Hematopoietic multipotent progenitor cell treated with erythropoietin and hydrocortisone succinate and interleukin-3 and kit ligand, for 15 days (in vitro differentiated cells): ENCODE results near the gene NOS1AP.

Source experiments
- DNase-seq: peaks from one replicate; pipeline ENCODE4 v3.0.0-alpha.2; 2015; ENCODE audit warnings: low spot score

Gene NOS1AP

GRCh38 chr1:162090378-162090777, 20.9 kb downstream of the NOS1AP start:
- no peak for DNase-seq

GRCh38 chr1:162091681-162092524, 22.4 kb downstream of the NOS1AP start:
- no peak for DNase-seq

DNA sequence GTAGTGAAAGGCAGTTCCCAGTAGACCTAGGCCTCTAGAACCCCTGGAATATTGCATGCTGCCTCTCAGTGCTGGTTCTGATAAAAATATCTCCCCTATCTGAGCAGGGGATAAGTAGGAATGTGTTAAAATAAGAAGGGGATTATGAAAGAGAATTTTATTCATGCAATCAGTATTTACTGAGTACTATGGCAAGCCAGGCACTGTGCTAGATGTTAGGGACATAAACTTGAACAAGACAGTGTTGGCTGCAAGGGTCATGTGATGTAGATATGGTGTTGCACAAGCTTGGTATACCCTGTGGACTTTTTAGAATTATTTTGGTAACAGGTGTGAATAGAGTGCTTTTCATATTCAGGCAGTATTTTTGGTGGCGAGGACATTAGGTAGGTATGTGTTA, 23.6 kb downstream of the NOS1AP start:
- DNase-seq, result no peak

DNA sequence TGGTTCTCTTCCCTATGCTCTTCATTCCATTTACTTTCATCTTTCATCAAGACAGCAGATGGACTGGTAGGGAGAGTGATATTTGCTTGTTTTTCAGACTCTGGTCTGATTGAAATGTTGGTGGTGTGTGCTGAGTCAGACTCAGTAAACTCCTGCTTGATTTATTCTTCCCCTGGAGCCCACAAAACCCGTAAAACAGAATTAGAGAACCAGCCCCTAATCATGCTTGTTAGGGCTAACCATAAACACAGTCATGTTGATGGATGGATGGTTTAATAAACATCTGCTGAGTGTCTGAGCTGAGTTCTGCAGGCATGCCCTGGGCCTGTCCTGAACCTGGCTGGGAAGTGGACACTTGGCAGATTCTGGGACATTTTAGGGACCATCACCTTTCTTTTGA, 24.8 kb downstream of the NOS1AP start:
- DNase-seq, result no peak

DNA sequence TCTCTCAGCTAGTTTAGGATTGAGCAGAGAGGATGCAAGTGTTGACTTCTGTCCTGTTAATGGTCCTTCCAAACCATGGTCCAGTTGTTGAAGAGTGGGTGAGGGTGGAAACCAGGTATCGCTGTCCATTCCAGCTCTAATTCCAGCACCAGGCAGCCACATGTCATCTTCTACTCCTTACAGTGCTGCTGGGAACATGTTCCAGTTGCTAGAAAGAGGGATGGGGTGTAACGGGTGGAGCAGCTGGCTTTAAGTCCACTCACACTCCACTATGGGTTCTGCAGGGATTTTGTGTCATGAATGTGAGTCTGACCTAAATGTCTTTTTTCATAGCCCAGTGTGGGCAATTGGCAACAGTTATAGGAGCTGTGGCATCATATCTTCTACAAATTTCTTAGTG, 25.2 kb downstream of the NOS1AP start:
- no peak for DNase-seq

DNA sequence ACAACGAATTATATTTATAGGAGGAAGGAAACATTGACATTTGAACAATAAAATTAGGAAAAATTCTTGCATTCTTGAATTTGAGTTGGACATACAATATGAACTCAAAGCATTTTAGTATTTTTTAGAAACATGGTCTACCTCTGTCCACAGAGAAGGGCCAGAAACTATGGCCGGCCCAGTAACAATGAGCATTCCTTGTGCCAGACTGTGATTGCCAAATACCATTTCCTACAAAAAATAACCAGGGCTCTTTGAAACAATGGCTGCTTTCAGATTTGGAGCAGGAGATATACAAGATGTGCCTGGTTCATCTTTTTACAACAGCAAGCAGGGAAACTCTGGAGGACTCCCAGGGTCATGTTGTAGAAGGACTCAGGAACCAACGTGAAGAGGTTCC, 38.4 kb downstream of the NOS1AP start:
- DNase-seq, result no peak

- no peak for DNase-seq
Observed at GRCh38 chr1:162108426-162108825, 38.9 kb downstream of the NOS1AP start.

DNA sequence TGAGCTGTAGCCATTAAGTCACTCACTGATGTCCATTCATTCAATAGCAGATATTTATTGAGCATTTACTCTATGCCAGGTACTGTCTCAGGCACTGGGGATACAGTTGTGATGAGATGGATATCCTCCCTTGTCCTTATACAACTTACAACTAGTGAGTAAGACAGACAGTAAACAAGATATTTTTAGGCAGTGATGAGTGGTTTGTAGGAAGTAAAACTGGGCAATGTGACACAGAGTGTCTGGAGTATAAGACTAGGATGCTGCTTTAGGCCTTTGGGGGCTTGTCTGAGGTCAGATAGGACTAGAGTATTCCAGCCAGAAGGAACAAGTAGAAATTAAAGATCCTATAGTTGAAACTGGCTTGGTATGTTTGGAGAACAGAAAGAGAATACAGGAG, 41.4 kb downstream of the NOS1AP start:
- DNase-seq, result no peak

DNA sequence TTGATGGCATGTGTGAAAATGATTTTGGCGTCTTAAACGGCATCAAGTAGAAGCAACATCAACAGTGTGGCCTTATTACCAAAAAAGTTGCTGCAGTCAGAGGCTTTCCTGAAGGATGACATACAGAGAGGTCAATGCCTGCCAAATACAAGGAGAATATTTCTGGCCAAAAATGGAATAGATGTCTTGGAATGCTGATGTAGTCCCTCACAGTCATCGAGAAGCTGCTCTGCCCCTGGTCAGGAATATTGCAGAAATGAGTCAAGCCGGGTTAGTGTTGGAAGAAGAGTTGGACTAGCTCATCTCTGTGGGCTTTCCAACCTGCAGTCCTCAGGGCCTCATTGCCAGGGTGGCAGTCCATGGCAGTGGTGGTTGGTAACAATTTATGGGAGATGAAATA, 42.1 kb downstream of the NOS1AP start:
- no peak for DNase-seq

GRCh38 chr1:162113419-162113818, 43.9 kb downstream of the NOS1AP start:
- DNase-seq, result no peak

- no peak for DNase-seq
Observed at GRCh38 chr1:162117039-162117774, 47.7 kb downstream of the NOS1AP start.

DNA sequence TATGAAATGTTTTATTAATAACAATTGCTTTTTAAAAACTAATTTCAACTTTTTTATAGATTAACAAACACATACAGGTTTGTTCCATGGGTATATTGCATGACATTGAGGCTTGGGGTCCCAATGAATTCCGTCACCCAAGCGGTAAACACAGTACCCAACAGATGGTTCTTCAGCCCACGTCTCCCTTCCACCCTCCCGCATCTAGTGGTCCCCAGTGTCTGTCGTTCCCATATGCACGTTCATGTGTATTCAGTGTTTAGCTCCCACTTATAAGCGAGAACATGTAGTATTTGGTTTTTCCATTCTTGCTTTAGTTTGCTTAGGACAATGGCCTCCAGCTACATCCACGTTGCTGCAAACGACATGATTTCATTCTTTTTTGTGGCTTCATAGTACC, 48.6 kb downstream of the NOS1AP start:
- no peak for DNase-seq

- DNase-seq, result no peak
Observed at GRCh38 chr1:162128693-162129356, 59.3 kb downstream of the NOS1AP start.

DNA sequence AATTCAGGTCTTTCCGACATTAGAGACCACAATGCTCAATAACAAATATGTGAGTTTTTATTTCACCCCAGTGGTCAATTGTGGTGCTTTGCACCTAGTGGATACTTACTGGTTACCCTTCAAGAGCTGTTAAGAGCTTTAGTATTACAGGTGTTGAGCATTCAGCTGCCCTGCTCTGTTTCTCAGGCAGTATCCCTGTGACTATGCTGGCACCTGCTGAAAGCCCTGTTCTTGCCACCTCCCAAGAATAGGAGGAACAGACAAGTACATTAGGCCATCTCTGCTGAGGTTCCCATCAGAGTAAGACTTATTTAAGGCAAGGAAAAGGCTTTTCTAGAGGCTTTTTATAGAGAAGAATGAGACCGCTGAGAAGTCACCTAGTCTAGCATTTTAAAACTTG, 60.8 kb downstream of the NOS1AP start:
- no peak for DNase-seq

DNA sequence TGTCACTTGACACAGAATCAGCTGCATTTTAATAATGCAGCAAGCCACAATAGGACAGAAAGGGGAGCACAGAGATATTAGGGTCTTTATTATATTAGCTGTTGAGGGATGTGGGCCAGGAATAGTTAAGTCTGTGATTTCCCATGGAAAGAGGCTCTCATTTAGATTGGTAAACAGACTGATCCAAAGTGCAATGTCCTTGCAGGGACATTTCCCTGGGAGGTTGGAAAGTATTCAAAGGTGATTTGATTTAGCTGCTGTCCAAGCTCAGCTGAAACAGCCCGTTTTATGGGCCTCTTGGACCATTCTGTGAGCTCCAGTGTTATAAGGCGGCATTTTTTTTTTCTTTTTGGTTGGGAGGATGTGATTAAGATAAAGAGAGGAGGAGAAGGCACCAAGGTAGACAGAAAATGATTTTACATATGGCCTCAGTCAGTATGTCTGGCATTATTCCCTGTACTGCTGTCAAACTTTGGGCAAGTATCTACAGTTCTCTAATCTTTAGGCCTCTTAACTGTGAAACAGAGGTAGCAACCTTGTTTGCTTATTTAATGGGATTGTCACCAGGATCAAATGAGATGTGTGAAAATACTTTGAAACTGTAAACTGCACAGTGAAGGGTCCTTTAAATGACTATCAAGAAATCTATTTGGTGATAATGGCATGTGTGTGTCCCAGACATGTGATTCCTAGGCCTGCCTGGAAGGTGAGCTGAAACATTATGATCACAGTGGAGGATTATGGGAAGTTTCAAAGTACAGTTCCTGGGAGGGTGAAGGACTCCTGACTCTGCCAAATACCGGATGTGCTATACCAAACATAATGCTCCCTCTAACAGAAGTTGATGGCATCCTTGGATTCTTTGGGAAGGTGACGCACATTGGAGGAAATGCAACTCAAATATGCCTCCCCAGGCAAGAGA, 62.2 kb downstream of the NOS1AP start:
- no peak for DNase-seq

- DNase-seq, result no peak
Observed at GRCh38 chr1:162133566-162133965, 64.1 kb downstream of the NOS1AP start.

DNA sequence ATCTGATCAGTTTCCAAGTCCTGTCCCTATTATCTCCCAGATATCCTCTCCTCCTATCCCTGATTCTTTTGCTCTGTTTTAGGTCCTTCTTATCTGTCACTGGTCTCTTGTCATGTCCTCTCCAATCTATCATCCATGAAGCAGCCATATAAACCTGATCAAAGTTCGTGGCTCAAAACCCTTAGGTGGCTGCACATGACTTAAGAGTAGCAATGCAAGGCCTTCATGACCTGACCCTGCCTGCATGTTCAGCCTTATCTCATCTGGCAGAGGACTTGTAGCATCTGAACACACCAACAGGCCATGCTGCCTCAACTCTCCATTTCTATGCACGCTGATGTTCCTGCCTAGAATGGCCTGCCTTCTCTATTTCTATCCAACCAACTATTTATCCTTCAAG, 65.2 kb downstream of the NOS1AP start:
- no peak for DNase-seq

DNA sequence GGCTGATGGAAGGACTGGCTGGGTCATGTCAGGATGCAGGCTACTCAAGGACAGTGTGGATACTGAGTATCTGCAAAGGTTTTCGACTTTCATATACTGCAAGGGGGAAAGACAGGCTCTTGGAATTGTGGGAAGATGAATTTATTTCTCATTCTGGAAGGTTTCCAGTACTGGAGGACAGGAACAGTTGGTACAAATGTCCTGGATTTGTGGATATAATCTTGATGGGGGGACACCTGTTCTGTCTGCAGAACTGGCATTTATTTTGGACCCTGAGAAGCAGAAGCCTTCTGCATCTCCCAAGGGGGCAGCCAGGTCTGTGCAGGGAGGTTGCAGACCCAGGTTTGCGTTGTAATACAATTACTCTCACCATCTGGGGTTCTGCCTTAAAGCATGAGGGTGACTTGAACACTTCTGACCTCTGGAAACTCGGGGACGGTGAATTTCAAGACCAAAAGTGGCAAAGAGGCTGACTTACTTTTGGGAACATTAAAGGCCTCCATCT, 65.8 kb downstream of the NOS1AP start:
- no peak for DNase-seq

DNA sequence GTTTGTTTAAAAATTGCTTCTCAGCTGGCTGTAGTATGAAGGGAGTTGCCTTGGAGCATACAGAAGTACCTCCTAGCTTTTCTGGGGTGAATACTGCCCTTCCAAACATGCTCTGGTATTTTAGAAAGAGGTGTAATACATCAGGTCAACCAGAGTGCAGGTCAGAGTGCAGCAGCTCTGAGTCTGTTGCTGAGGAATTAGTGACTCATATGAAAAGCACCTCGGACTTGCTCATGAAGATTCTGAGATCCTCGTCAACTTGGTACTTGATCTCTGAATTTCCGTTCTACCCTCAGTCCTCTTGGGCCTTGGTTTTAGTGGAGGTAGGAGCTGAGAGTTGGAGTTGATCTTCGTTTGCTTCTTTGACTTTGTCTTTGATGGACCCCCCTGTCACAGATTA, 67.3 kb downstream of the NOS1AP start:
- DNase-seq, result no peak

- DNase-seq, result no peak
Observed at GRCh38 chr1:162137179-162137960, 67.9 kb downstream of the NOS1AP start.

DNA sequence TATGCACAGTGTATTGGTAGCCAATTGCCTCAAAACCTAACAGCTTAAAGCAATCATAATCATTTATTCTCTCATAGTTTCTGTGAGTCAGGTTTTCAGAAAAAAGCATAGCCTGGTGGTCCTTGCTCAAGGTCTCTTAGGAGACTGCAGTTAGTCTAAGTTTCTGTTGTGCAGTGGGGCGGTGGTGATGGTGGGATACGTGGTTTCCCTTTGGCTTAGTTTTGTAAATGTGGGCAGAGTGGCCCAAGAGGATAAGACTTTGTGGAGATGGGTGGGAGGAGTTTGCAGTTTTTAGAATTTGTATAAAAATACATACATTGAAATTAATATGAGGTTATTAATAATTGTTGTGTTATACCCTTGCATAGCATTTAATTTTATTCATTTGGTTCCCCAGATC, 68.6 kb downstream of the NOS1AP start:
- DNase-seq, result no peak
